ENCODE data around the gene RABGAP1.

- TF ChIP-seq, protein P1, sequence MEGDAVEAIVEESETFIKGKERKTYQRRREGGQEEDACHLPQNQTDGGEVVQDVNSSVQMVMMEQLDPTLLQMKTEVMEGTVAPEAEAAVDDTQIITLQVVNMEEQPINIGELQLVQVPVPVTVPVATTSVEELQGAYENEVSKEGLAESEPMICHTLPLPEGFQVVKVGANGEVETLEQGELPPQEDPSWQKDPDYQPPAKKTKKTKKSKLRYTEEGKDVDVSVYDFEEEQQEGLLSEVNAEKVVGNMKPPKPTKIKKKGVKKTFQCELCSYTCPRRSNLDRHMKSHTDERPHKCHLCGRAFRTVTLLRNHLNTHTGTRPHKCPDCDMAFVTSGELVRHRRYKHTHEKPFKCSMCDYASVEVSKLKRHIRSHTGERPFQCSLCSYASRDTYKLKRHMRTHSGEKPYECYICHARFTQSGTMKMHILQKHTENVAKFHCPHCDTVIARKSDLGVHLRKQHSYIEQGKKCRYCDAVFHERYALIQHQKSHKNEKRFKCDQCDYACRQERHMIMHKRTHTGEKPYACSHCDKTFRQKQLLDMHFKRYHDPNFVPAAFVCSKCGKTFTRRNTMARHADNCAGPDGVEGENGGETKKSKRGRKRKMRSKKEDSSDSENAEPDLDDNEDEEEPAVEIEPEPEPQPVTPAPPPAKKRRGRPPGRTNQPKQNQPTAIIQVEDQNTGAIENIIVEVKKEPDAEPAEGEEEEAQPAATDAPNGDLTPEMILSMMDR (IDR thresholded peaks at IDR 0.05) = no peak
- TF ChIP-seq POLR2A (IDR thresholded peaks at IDR 0.05) = no peak
- TF ChIP-seq EP300 (IDR thresholded peaks at IDR 0.05) = no peak
Observed at GRCh38 chr9:123053711-123054110, 112.9 kb downstream of the RABGAP1 start.

Measured in tibial nerve (tissue), 4 donors.